Naive thymus-derived CD4-positive, alpha-beta T cell (primary cell): ENCODE data around the gene TGFB3. TPM values are rescaled to one million over a fixed set of nuclear protein-coding genes. Genes with fewer than 3 reads are reported as not detected.

ENCODE experiments used
- ATAC-seq: fragments of 150-1000 bp; cut with Tn5 transposase; 2 replicates; pipeline ENCODE4 v1.10.0; 2021; ENCODE audit warnings: mild to moderate bottlenecking, moderate library complexity
- CTCF ChIA-PET: fragments of 350-600 bp; sonication (Branson Sonifier 250); formaldehyde crosslinking; loops from one replicate; lab custom pipeline; 2021; ENCODE audit warnings: antibody characterized with exemption; lab: Charles Lee
- POLR2A ChIA-PET: fragments of 350-600 bp; sonication (Branson Sonifier 250); formaldehyde crosslinking; loops from one replicate; lab custom pipeline; 2021; ENCODE audit warnings: antibody characterized with exemption, inconsistent platforms; lab: Charles Lee
- DNase-seq, 9 donors: peaks; one replicate each; pipeline versions ENCODE4 v3.0.0 to v3.0.0-alpha.2; 2020 to 2022; ENCODE audit warnings: mixed read lengths in 1 of 9
- H3K27ac ChIP-seq: one replicate; pipeline ENCODE4 v1.7.0; 2013; ENCODE audit warnings: mild to moderate bottlenecking, low read depth, low read length, moderate library complexity
- H3K27me3 ChIP-seq, 2 donors: one replicate each; pipeline ENCODE4 v1.7.0; 2013; ENCODE audit warnings: low read length in 2 of 2, mild to moderate bottlenecking in 2 of 2, moderate library complexity in 2 of 2; ENCODE audit not compliant: control insufficient read depth in 2 of 2, insufficient read depth in 2 of 2
- H3K36me3 ChIP-seq, 3 experiments: 1 replicate in 2 of 3; 2 replicates in 1 of 3; pipeline ENCODE4 v1.7.0; 2013; ENCODE audit warnings: low read length in 3 of 3, mild to moderate bottlenecking in 3 of 3, moderate library complexity in 1 of 3; ENCODE audit not compliant: insufficient read depth in 3 of 3, control insufficient read depth in 2 of 3
- H3K4me1 ChIP-seq, 2 donors: one replicate each; pipeline ENCODE4 v1.7.0; 2013; ENCODE audit warnings: low read length in 2 of 2, mild to moderate bottlenecking in 2 of 2, moderate library complexity in 1 of 2; ENCODE audit not compliant: control insufficient read depth in 2 of 2, insufficient read depth in 2 of 2
- H3K4me3 ChIP-seq: 2 replicates; pipeline ENCODE4 v1.7.0; 2013; ENCODE audit warnings: mild to moderate bottlenecking, low read length
- H3K9me3 ChIP-seq, 3 experiments: 1 replicate in 2 of 3; 2 replicates in 1 of 3; pipeline ENCODE4 v1.7.0; 2013; ENCODE audit warnings: low read length in 3 of 3; ENCODE audit not compliant: control insufficient read depth in 2 of 3
- H3K27ac Mint-ChIP-seq, 9 donors: one replicate each; pipeline ENCODE4 v1.8.0; 2020 to 2022; ENCODE audit warnings: mixed read lengths in 9 of 9, mild to moderate bottlenecking in 8 of 9, moderate library complexity in 5 of 9, inconsistent platforms in 2 of 9
- H3K27me3 Mint-ChIP-seq, 5 donors: one replicate each; pipeline ENCODE4 v1.8.0; 2021 to 2022; ENCODE audit warnings: mixed read lengths in 5 of 5, mild to moderate bottlenecking in 1 of 5
- H3K36me3 Mint-ChIP-seq, 5 donors: one replicate each; pipeline ENCODE4 v1.8.0; 2020 to 2022; ENCODE audit warnings: mixed read lengths in 5 of 5, mild to moderate bottlenecking in 3 of 5, inconsistent platforms in 1 of 5
- H3K4me1 Mint-ChIP-seq, 7 donors: one replicate each; pipeline ENCODE4 v1.8.0; 2020 to 2022; ENCODE audit warnings: mixed read lengths in 7 of 7, mild to moderate bottlenecking in 3 of 7, inconsistent platforms in 1 of 7
- H3K4me3 Mint-ChIP-seq, 10 donors: one replicate each; pipeline ENCODE4 v1.8.0; 2020 to 2022; ENCODE audit warnings: mild to moderate bottlenecking in 10 of 10, mixed read lengths in 10 of 10, moderate library complexity in 6 of 10, inconsistent platforms in 2 of 10
- H3K9me3 Mint-ChIP-seq, 11 donors: one replicate each; pipeline ENCODE4 v1.8.0; 2020 to 2022; ENCODE audit warnings: mixed read lengths in 11 of 11, mild to moderate bottlenecking in 4 of 11, inconsistent platforms in 1 of 11, moderate library complexity in 1 of 11
- intact Hi-C, 2 donors: fragments of 100-400 bp; cut with micrococcal nuclease; formaldehyde crosslinking; loops; one replicate each; pipeline ENCODE4 v1.15.1; 2023
- polyA plus RNA-seq, 2 donors: library from polyadenylated mRNA; unstranded; fragments of 300-500 nt; fragmentation: Illumina TruSeq; gene quantifications; one replicate each; pipeline ENCODE4 v1.2.3, GENCODE V29; 2021
- total RNA-seq, 6 experiments: library from RNA in 5 of 6; stranded (reverse) in 5 of 6; gene quantifications; 1 replicate in 5 of 6; 2 replicates in 1 of 6; pipeline ENCODE4 v1.2.3 and lab custom pipeline; 2021 to 2026

The TGFB3 gene
- total and polyA plus RNA-seq, 7 experiments from 2014 or later, result 0.58 to 14.3 (median 9.0) TPM; not detected in 1

DNA sequence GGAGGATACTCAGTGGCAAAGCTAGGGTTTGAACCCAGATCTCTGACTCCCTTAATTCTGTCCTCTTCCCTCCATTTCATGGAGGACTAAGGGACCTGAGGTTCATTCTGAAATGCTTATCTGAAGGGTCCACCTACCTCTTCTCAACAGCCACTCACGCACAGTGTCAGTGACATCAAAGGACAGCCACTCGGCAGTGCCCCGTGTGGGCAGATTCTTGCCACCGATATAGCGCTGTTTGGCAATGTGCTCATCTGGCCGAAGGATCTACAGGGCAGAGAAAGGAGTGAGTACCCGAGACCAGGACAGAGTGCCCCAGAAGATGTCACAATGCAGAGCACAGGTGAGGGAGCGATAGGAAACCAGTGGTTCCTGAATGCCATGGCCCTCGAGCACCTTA, 10.8 kb downstream of the TGFB3 start:
- H3K27ac Mint-ChIP-seq, result no peak overlapping the region
- POLR2A ChIA-PET, result no interaction called here
- H3K9me3 Mint-ChIP-seq, result no peaks in the 10 kb centered on the region
- H3K4me1 Mint-ChIP-seq, result no peaks in the 10 kb centered on the region
- no peaks in the 10 kb centered on the region for H3K27me3 Mint-ChIP-seq
- no peak for ATAC-seq
- H3K36me3 Mint-ChIP-seq, result peaks cover 0 to 31% (median 10%) of the 10 kb centered on the region in 5 donors
- no peak overlapping the region for H3K27ac ChIP-seq
- no peaks in the 10 kb centered on the region for H3K9me3 ChIP-seq
- no peak overlapping the region for H3K4me3 Mint-ChIP-seq
- peaks cover 0 to 3% (median 0%) of the 10 kb centered on the region in 3 experiments for H3K36me3 ChIP-seq
- H3K4me1 ChIP-seq, result no peaks in the 10 kb centered on the region
- H3K27me3 ChIP-seq, result no peaks in the 10 kb centered on the region
- H3K4me3 ChIP-seq, result no peak overlapping the region
- intact Hi-C loops, result no loop called here
- CTCF ChIA-PET, result no interaction called here
- DNase-seq, result no peak

DNA sequence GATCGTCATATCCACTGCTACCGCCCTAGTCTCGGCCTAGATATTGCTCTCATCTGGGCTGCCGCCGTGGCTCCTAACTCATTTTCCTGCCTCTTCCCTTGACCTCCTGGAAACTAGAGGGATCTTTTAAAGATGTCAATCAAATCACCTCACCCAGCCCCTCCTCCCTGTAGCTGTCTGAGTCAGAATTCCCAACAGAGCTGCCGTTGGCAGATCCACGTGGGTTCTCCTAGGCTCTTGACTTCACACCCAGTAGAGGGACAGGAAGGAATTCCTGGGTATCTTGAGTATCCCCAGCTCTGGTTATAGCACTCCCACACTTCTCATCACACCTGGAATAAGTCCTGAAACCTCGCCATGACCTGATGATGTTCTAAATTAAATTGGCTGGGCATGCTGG, 11.9 kb downstream of the TGFB3 start:
- H3K4me1 ChIP-seq, result no peaks in the 10 kb centered on the region
- peaks cover 0 to 12% (median 0%) of the 10 kb centered on the region in 3 experiments for H3K36me3 ChIP-seq
- Mint-ChIP-seq H3K27me3 (no peaks in the 10 kb centered on the region), H3K36me3 (peaks cover 0 to 34% (median 19%) of the 10 kb centered on the region in 5 donors), H3K9me3 (no peaks in the 10 kb centered on the region), H3K27ac (no peak overlapping the region), H3K4me3 (no peak overlapping the region), H3K4me1 (peaks cover 0 to 1% (median 0%) of the 10 kb centered on the region in 7 donors)
- no peak for ATAC-seq
- ChIA-PET CTCF (interaction anchor here (0.6 to 0.8 kb wide), 2 partner anchors 19 to 359 kb away, joined by 3 to 4 read pairs; no protein-coding TSS in a partner anchor), POLR2A (no interaction called here)
- H3K9me3 ChIP-seq, result no peaks in the 10 kb centered on the region
- DNase-seq, result no peak
- H3K27me3 ChIP-seq, result no peaks in the 10 kb centered on the region
- intact Hi-C loops, result no loop called here
- H3K27ac ChIP-seq, result no peak overlapping the region
- H3K4me3 ChIP-seq, result no peak overlapping the region

DNA sequence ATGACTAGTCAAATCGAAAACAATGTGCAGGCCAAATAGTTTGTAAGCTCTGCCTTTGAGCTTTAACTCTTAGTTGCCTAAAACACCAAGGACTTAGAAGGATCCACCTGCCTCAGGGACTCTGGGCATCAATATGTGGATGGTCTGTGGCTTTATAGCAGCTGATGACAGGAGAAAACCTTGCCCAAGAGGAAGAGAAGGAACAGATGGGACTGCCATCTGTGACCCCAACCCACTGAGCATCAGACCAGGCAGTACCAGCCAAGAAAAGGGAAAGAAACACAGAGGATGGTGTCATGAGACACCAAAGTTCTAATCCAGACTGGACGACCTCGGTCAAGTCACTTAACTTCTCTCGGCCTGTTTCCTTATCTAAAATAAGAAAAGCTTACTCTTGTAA, 12.7 kb downstream of the TGFB3 start:
- Histone ChIP-seq H3K27ac (no peak overlapping the region), H3K4me3 (no peak overlapping the region), H3K36me3 (peaks cover 0 to 14% (median 0%) of the 10 kb centered on the region in 3 experiments), H3K9me3 (no peaks in the 10 kb centered on the region), H3K27me3 (no peaks in the 10 kb centered on the region), H3K4me1 (no peaks in the 10 kb centered on the region)
- Mint-ChIP-seq H3K27ac (no peak overlapping the region), H3K4me3 (no peak overlapping the region), H3K9me3 (no peaks in the 10 kb centered on the region), H3K36me3 (peaks cover 0 to 38% (median 22%) of the 10 kb centered on the region in 5 donors), H3K4me1 (peaks cover 0 to 1% (median 0%) of the 10 kb centered on the region in 7 donors), H3K27me3 (no peaks in the 10 kb centered on the region)
- DNase-seq (no peak), ATAC-seq (no peak)
- POLR2A ChIA-PET, result no interaction called here
- CTCF ChIA-PET, result interaction anchor here (0.8 kb wide), 1 partner anchor 18 kb away, joined by 4 read pairs; no protein-coding TSS in a partner anchor
- intact Hi-C loops, result no loop called here

DNA sequence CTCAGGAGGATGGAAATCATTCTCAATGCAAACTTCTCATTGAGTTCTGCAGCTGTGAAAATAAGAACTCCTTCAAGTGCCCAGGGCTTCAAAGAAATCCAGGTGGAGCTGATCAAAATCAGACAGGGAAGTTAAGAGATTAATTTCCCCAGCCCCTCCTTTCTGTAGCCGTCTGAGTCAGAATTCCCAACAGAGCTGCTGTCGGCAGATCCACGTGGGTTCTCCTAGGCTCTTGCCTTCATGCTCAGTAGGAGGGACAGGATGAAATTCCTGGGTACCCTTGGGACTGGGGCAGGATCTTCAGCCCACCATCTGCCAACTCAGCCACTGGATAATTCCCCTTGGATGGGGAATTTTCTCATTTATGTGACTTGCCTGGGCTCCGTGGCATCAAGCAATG, 13.3 kb downstream of the TGFB3 start:
- H3K9me3 ChIP-seq, result no peaks in the 10 kb centered on the region
- Mint-ChIP-seq H3K9me3 (no peaks in the 10 kb centered on the region), H3K4me3 (no peak overlapping the region), H3K4me1 (peaks cover 0 to 1% (median 0%) of the 10 kb centered on the region in 7 donors), H3K27me3 (no peaks in the 10 kb centered on the region), H3K27ac (no peak overlapping the region), H3K36me3 (peaks cover 0 to 42% (median 23%) of the 10 kb centered on the region in 5 donors)
- H3K36me3 ChIP-seq, result peaks cover 0 to 14% (median 0%) of the 10 kb centered on the region in 3 experiments
- POLR2A ChIA-PET, result no interaction called here
- no peak overlapping the region for H3K4me3 ChIP-seq
- no peaks in the 10 kb centered on the region for H3K4me1 ChIP-seq
- ATAC-seq (no peak), DNase-seq (no peak)
- no peak overlapping the region for H3K27ac ChIP-seq
- no peaks in the 10 kb centered on the region for H3K27me3 ChIP-seq
- intact Hi-C loops, result no loop called here
- CTCF ChIA-PET, result no interaction called here

DNA sequence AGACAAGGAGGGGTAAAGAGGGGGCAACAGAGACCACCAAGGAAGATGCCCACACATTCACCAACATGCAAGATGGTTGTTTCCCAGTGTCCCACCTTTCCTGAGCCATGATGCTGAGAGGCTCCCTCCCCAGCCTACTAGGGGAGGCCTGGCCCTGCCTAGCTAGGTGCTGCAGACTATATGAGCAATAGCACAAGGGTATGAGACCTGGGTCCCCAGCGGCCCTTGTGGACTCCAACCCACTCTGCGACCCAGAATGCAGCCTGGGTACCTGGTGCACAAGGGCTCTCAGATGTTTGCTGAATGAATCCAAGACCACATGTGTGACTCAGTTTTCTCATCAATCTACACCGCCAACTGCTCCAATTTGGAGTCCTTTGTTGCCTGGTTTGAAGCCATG, 13.9 kb downstream of the TGFB3 start:
- Mint-ChIP-seq H3K4me3 (no peak overlapping the region), H3K36me3 (peaks cover 0 to 45% (median 23%) of the 10 kb centered on the region in 5 donors), H3K27ac (no peak overlapping the region), H3K4me1 (peaks cover 0 to 1% (median 0%) of the 10 kb centered on the region in 7 donors), H3K9me3 (no peaks in the 10 kb centered on the region), H3K27me3 (no peaks in the 10 kb centered on the region)
- Histone ChIP-seq H3K36me3 (peaks cover 0 to 14% (median 0%) of the 10 kb centered on the region in 3 experiments), H3K9me3 (no peaks in the 10 kb centered on the region), H3K27me3 (no peaks in the 10 kb centered on the region), H3K4me1 (no peaks in the 10 kb centered on the region), H3K4me3 (no peak overlapping the region), H3K27ac (no peak overlapping the region)
- DNase-seq (no peak), ATAC-seq (no peak)
- intact Hi-C loops, result no loop called here
- ChIA-PET POLR2A (no interaction called here), CTCF (no interaction called here)

DNA sequence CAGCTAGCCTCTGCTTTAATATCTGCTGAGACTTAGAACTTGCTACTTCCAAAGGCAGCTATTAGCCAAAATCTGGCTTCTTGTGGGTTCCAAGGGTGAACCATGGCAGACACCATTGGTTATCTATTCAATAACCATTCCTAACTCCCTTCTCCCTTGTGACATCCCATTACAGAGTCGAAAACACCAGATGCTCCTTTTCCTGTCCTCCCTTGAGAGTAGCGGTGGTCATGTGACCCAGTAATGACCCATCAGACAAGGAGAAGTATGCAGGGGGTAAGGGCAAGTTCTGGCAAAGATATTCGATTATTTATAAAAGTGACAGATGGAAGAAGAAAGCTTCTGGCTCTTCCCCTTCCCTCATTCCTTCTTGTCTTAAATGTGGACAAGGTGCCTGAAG, 20.1 kb downstream of the TGFB3 start:
- Histone ChIP-seq H3K36me3 (peaks cover 0 to 11% (median 0%) of the 10 kb centered on the region in 3 experiments), H3K27me3 (no peaks in the 10 kb centered on the region), H3K4me3 (no peak overlapping the region), H3K27ac (no peak overlapping the region), H3K9me3 (no peaks in the 10 kb centered on the region), H3K4me1 (no peaks in the 10 kb centered on the region)
- no peak for ATAC-seq
- no peak for DNase-seq
- Mint-ChIP-seq H3K9me3 (no peaks in the 10 kb centered on the region), H3K27ac (no peak overlapping the region), H3K4me1 (peaks cover 0 to 1% (median 0%) of the 10 kb centered on the region in 7 donors), H3K27me3 (no peaks in the 10 kb centered on the region), H3K36me3 (peaks cover 0 to 61% (median 36%) of the 10 kb centered on the region in 5 donors), H3K4me3 (no peak overlapping the region)
- ChIA-PET POLR2A (no interaction called here), CTCF (no interaction called here)
- intact Hi-C loops, result no loop called here

DNA sequence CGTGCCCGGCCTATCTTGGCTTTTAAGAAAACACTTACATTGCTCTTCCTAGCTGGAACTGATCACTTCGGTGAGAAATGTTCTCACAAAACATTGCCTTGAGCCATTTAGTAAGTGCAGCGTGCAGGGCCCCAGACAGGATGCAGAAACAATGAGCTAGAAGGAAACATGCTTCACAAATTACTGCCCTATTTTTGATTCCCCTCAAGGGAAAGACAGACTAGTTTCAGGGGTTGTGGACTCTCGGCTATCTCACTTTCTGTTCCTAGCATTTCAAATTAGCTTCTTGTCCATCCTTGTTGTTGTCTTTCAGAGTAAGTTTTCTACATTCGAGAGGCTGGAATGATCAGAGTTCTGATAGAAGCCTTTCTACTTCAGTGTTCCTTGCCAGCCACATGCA, 21.6 kb downstream of the TGFB3 start:
- no peak overlapping the region for H3K27ac Mint-ChIP-seq
- Histone ChIP-seq H3K27me3 (no peaks in the 10 kb centered on the region), H3K36me3 (peaks cover 0 to 5% (median 0%) of the 10 kb centered on the region in 3 experiments), H3K9me3 (no peaks in the 10 kb centered on the region), H3K27ac (no peak overlapping the region), H3K4me3 (no peak overlapping the region), H3K4me1 (no peaks in the 10 kb centered on the region)
- H3K9me3 Mint-ChIP-seq, result no peaks in the 10 kb centered on the region
- H3K27me3 Mint-ChIP-seq, result no peaks in the 10 kb centered on the region
- CTCF ChIA-PET, result no interaction called here
- intact Hi-C loops, result no loop called here
- H3K4me1 Mint-ChIP-seq, result no peaks in the 10 kb centered on the region
- ATAC-seq (no peak), DNase-seq (no peak)
- H3K4me3 Mint-ChIP-seq, result no peak overlapping the region
- POLR2A ChIA-PET, result no interaction called here
- peaks cover 0 to 48% (median 24%) of the 10 kb centered on the region in 5 donors for H3K36me3 Mint-ChIP-seq
